Keratinocyte (primary cell): ENCODE results near the gene GPC1. TPM values are rescaled to one million over a fixed set of nuclear protein-coding genes. Genes with fewer than 3 reads are reported as not detected.

ENCODE experiments used
- DNase-seq: peaks from one replicate; pipeline ENCODE4 v3.0.0-alpha.2; 2011; ENCODE audit warnings: low read depth, missing footprints, low spot score
- FAIRE-seq: peaks from 2 replicates; lab custom pipeline; 2011; peaks lifted over from hg19 to GRCh38; lab: Jason Lieb, UNC
- H2AFZ ChIP-seq: 2 replicates; pipeline ENCODE4 v1.6.0; 2012; ENCODE audit warnings: low read length, control low read depth, inconsistent platforms; ENCODE audit not compliant: control insufficient read depth
- H3K27ac ChIP-seq: 2 replicates; pipeline ENCODE4 v1.5.1; 2011; ENCODE audit warnings: low read length; ENCODE audit not compliant: control insufficient read depth, insufficient read depth
- H3K27me3 ChIP-seq: 3 replicates; pipeline ENCODE4 v1.6.0; 2011; ENCODE audit warnings: low read length; ENCODE audit not compliant: control insufficient read depth, insufficient read depth; ENCODE audit errors: extremely low read depth
- H3K36me3 ChIP-seq, 2 experiments: 2 replicates in 1 of 2; 3 replicates in 1 of 2; pipeline ENCODE4 v1.5.1; 2011; ENCODE audit warnings: low read length in 2 of 2, mild to moderate bottlenecking in 1 of 2; ENCODE audit not compliant: control insufficient read depth in 2 of 2, insufficient read depth in 2 of 2; ENCODE audit errors: extremely low read depth in 1 of 2
- H3K4me1 ChIP-seq: 3 replicates; pipeline ENCODE4 v1.5.1; 2011; ENCODE audit warnings: low read length; ENCODE audit not compliant: control insufficient read depth, insufficient read depth; ENCODE audit errors: extremely low read depth
- H3K4me2 ChIP-seq: 3 replicates; pipeline ENCODE4 v1.6.0; 2011; ENCODE audit warnings: low read depth, low read length; ENCODE audit not compliant: control insufficient read depth, insufficient read depth; ENCODE audit errors: extremely low read depth
- H3K4me3 ChIP-seq, 3 experiments: fragments of 200-600 bp in 1 of 3; sonication (generic) in 1 of 3; 2 replicates in 2 of 3; 3 replicates in 1 of 3; pipeline ENCODE4 v1.5.1; 2011 to 2016; ENCODE audit warnings: low read length in 3 of 3, mild to moderate bottlenecking in 3 of 3, control low read depth in 2 of 3, inconsistent platforms in 1 of 3, low read depth in 1 of 3, mixed read lengths in 1 of 3, mixed run types in 1 of 3, moderate library complexity in 1 of 3; ENCODE audit not compliant: control insufficient read depth in 2 of 3, insufficient read depth in 2 of 3; ENCODE audit errors: extremely low read depth in 1 of 3
- H3K79me2 ChIP-seq: 2 replicates; pipeline ENCODE4 v1.6.0; 2012; ENCODE audit warnings: low read length; ENCODE audit not compliant: control insufficient read depth, insufficient read depth
- H3K9ac ChIP-seq: 3 replicates; pipeline ENCODE4 v1.6.0; 2011; ENCODE audit warnings: low read length; ENCODE audit not compliant: control insufficient read depth, insufficient read depth; ENCODE audit errors: extremely low read depth
- H3K9me1 ChIP-seq: 3 replicates; pipeline ENCODE4 v1.6.0; 2011; ENCODE audit warnings: low read length; ENCODE audit not compliant: control insufficient read depth, insufficient read depth; ENCODE audit errors: extremely low read depth
- H3K9me3 ChIP-seq: 2 replicates; pipeline ENCODE4 v1.5.1; 2012; ENCODE audit warnings: low read depth, low read length; ENCODE audit not compliant: control insufficient read depth
- H4K20me1 ChIP-seq: 3 replicates; pipeline ENCODE4 v1.6.0; 2011; ENCODE audit warnings: low read length; ENCODE audit not compliant: control insufficient read depth, insufficient read depth; ENCODE audit errors: extremely low read depth
- CTCF ChIP-seq, 3 experiments: IDR thresholded peaks in 1 of 3; conservative IDR thresholded peaks in 1 of 3; optimal IDR thresholded peaks in 1 of 3; 2 replicates in 2 of 3; 3 replicates in 1 of 3; pipeline versions ENCODE3 to v1.5.1; 2011; ENCODE audit warnings: low read length in 3 of 3, mild to moderate bottlenecking in 3 of 3, moderate library complexity in 2 of 3, control low read depth in 1 of 3, inconsistent platforms in 1 of 3; ENCODE audit not compliant: insufficient read depth in 2 of 3; ENCODE audit errors: extremely low read depth in 1 of 3
- EZH2 ChIP-seq: IDR thresholded peaks from one replicate; pipeline ENCODE4 v1.6.1; 2012; ENCODE audit warnings: inconsistent platforms, mild to moderate bottlenecking, low read length, moderate library complexity
- dilution Hi-C: fragments of 300-500 bp; cut with MboI; formaldehyde crosslinking; loops from one replicate; pipeline ENCODE4 v1.7.0; 2020; ENCODE audit warnings: low sequenced_read_pairs; ENCODE audit not compliant: extremely low pct_ligation_motif_present
- polyA plus RNA-seq, 5 experiments: library from polyadenylated mRNA; depleted of rRNA in 3 of 5; stranded (reverse) in 3 of 5; stranded (forward) in 1 of 5; unstranded in 1 of 5; fragments of >200 nt; gene quantifications; 1 replicate in 1 of 5; 2 replicates in 3 of 5; 3 replicates in 1 of 5; pipeline versions ENCODE4 v1.2.1 to v1.2.3, GENCODE V29; 2011 to 2012; ENCODE audit warnings: missing spikeins in 2 of 5, low read depth in 1 of 5, low replicate concordance in 1 of 5
- small RNA-seq, 3 experiments: library from RNA; depleted of rRNA; stranded (forward); fragments of <200 nt; gene quantifications; one replicate each; pipeline ENCODE3, GENCODE V24; 2012; ENCODE audit warnings: low read depth in 3 of 3, low replicate concordance in 1 of 3; ENCODE audit not compliant: insufficient read length in 3 of 3

GPC1 gene
- polyA plus RNA-seq, 1 donor (not counting 4 experiments of a cell fraction or from before 2014, with no cell fraction given), result 46.6 TPM

GRCh38 chr2:240517342-240517741 is 81.9 kb downstream of the GPC1 start:
- H2AFZ ChIP-seq, result no peak overlapping the region
- TF ChIP-seq EZH2, result no peak
- no peak for TF ChIP-seq CTCF (optimal IDR thresholded peaks at IDR 0.05 in 1 of 3, IDR thresholded peaks at IDR 0.05 in 1 of 3, conservative IDR thresholded peaks at IDR 0.05 in 1 of 3; ENCODE audit: extremely low read depth in 1 of 3, insufficient read depth in 2 of 3, low read length in 3 of 3)
- H3K79me2 ChIP-seq, result no peaks in the 10 kb centered on the region
- H3K4me2 ChIP-seq, result no peak overlapping the region
- no peak overlapping the region for H3K9ac ChIP-seq
- DNase-seq, result no peak
- no peaks in the 10 kb centered on the region for H3K36me3 ChIP-seq
- dilution Hi-C loops, result no loop called here
- FAIRE-seq, result no peak
- H4K20me1 ChIP-seq, result no peaks in the 10 kb centered on the region
- H3K9me1 ChIP-seq, result no peaks in the 10 kb centered on the region
- no peak overlapping the region for H3K27ac ChIP-seq
- H3K4me3 ChIP-seq, result no peak overlapping the region
- H3K27me3 ChIP-seq, result peaks cover 14% of the 10 kb centered on the region
- no peaks in the 10 kb centered on the region for H3K9me3 ChIP-seq
- H3K4me1 ChIP-seq, result peaks cover 18% of the 10 kb centered on the region

Small RNAs within 50 kb of the gene (small RNA-seq; reads per million reads assigned to genes)
- gene MIR149, result 57.4 to 2,250 (median 313) reads per million in 3 experiments

Other genes starting within 250 kb of the GPC1 start
- 2.5 to 5.0 TPM (median 3.3 TPM) in 3 replicates for gene ANKMY1, start 122.3 kb downstream of the GPC1 start, polyA plus RNA-seq
- gene DUSP28, start 124.7 kb downstream of the GPC1 start, polyA plus RNA-seq, result 2.8 to 4.4 TPM (median 4.1 TPM) in 3 replicates
- gene RNPEPL1, start 132.8 kb downstream of the GPC1 start, polyA plus RNA-seq, result 3.7 to 10.1 TPM (median 6.5 TPM) in 3 replicates
- 6.1 to 11.8 TPM (median 7.1 TPM) in 3 replicates for gene CAPN10, start 151.1 kb downstream of the GPC1 start, polyA plus RNA-seq
- 0.04 to 0.17 TPM (median 0.09 TPM) in 3 replicates for gene GPR35, start 189.8 kb downstream of the GPC1 start, polyA plus RNA-seq
- not detected in 3 replicates for gene AQP12B, start 247.2 kb downstream of the GPC1 start, polyA plus RNA-seq